ENCODE data around the gene HTR3D. TPM values are rescaled to one million over a fixed set of nuclear protein-coding genes. Genes with fewer than 3 reads are reported as not detected.

Gene HTR3D
- total RNA-seq, 1 experiment from 2014 or later: not detected

DNA sequence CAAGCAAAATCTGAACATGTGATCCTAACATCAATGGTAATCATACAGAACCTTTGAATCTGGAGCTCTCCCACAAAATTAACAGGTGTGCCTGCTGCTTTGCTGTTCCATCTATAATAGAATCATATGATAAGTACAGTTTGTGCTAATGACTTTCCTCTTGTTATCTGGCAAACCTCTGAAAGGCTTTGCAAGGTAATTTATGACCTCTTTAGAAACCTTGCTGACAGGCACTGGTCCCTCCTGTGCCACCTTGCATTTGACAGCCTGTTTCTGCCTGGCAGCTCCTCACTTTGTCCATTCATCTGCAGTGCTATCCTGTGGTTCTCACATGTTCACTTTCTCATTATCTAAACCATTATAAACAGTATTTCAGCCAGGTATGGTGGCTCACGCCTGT is 11.1 kb downstream of the HTR3D start (continued):
- TF ChIP-seq ATF3 (IDR thresholded peaks at IDR 0.05) (no peak), YY1 (IDR thresholded peaks at IDR 0.05; ENCODE audit: extremely low read depth, insufficient replicate concordance, low read depth, low read length) (no peak), CTCF (IDR thresholded peaks at IDR 0.05 in 2 of 3, conservative IDR thresholded peaks at IDR 0.05 in 1 of 3; ENCODE audit: borderline replicate concordance in 1 of 3, insufficient read depth in 1 of 3, low read depth in 2 of 3, low read length in 2 of 3) (no peak), FOSL1 (IDR thresholded peaks at IDR 0.05; ENCODE audit: low read depth) (no peak)
- TF ChIP-seq, protein P1, sequence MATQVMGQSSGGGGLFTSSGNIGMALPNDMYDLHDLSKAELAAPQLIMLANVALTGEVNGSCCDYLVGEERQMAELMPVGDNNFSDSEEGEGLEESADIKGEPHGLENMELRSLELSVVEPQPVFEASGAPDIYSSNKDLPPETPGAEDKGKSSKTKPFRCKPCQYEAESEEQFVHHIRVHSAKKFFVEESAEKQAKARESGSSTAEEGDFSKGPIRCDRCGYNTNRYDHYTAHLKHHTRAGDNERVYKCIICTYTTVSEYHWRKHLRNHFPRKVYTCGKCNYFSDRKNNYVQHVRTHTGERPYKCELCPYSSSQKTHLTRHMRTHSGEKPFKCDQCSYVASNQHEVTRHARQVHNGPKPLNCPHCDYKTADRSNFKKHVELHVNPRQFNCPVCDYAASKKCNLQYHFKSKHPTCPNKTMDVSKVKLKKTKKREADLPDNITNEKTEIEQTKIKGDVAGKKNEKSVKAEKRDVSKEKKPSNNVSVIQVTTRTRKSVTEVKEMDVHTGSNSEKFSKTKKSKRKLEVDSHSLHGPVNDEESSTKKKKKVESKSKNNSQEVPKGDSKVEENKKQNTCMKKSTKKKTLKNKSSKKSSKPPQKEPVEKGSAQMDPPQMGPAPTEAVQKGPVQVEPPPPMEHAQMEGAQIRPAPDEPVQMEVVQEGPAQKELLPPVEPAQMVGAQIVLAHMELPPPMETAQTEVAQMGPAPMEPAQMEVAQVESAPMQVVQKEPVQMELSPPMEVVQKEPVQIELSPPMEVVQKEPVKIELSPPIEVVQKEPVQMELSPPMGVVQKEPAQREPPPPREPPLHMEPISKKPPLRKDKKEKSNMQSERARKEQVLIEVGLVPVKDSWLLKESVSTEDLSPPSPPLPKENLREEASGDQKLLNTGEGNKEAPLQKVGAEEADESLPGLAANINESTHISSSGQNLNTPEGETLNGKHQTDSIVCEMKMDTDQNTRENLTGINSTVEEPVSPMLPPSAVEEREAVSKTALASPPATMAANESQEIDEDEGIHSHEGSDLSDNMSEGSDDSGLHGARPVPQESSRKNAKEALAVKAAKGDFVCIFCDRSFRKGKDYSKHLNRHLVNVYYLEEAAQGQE (IDR thresholded peaks at IDR 0.05; ENCODE audit: low read depth): no peak

- H3K9me2 ChIP-seq (ENCODE audit: insufficient read depth): no peaks in the 10 kb centered on the region
- H3K27me3 ChIP-seq (ENCODE audit: insufficient read depth, low read length): no peaks in the 10 kb centered on the region
- H3K9me3 ChIP-seq (ENCODE audit: control insufficient read depth in 1 of 2, insufficient read depth in 1 of 2, low read depth in 1 of 2, low read length in 2 of 2): no peaks in the 10 kb centered on the region
- ChIA-PET POLR2A (no interaction called here), CTCF (no interaction called here), RAD21 (ENCODE audit: low non-redundant PET in 1 of 2, low total read pairs in 2 of 2, uncharacterized antibody in 2 of 2, unreplicated experiment in 2 of 2) (no interaction called here)
- H3K79me2 ChIP-seq (ENCODE audit: insufficient read depth, low read length): no peaks in the 10 kb centered on the region
- no peaks in the 10 kb centered on the region for H3K36me3 ChIP-seq (ENCODE audit: control insufficient read depth in 1 of 2, insufficient read depth in 2 of 2, low read length in 2 of 2)
- no peaks in the 10 kb centered on the region for H3K4me1 ChIP-seq (ENCODE audit: control insufficient read depth in 1 of 2, insufficient read depth in 2 of 2, low read length in 2 of 2)
- H3K4me3 ChIP-seq (replicated peaks in 1 of 2; ENCODE audit: low read depth in 1 of 2, low read length in 2 of 2): no peak overlapping the region
- no peak overlapping the region for H3K4me2 ChIP-seq (ENCODE audit: low read length)
- no peak overlapping the region for H2AFZ ChIP-seq (ENCODE audit: low read depth, low read length, poor library complexity, severe bottlenecking)
- no peak for ATAC-seq
- H3K9ac ChIP-seq (ENCODE audit: low read length): no peak overlapping the region
- intact Hi-C loops (cut with micrococcal nuclease): no loop called here
- no peaks in the 10 kb centered on the region for H4K20me1 ChIP-seq (ENCODE audit: insufficient read depth)
- no peak overlapping the region for H3K27ac ChIP-seq (ENCODE audit: low read depth, low read length)
- no TSS peak for BruUV-seq (replicated peaks)
- DNase-seq (ENCODE audit: low read depth, low spot score): no peak
- TF ChIP-seq EZH2phosphoT487 (IDR thresholded peaks at IDR 0.05; ENCODE audit: borderline replicate concordance): no peak
- TF ChIP-seq, protein P1 (IDR thresholded peaks at IDR 0.05; ENCODE audit: low read depth): no peak
- no peak for TF ChIP-seq SRF (IDR thresholded peaks at IDR 0.05; ENCODE audit: low read depth)
- no peak for TF ChIP-seq TCF7L2 (IDR thresholded peaks at IDR 0.05; ENCODE audit: borderline replicate concordance, extremely low read depth, insufficient read depth, insufficient read length)
- TF ChIP-seq SIN3A (IDR thresholded peaks at IDR 0.05; ENCODE audit: low read depth): no peak
- no peak for TF ChIP-seq POLR2A (IDR thresholded peaks at IDR 0.05; ENCODE audit: borderline replicate concordance, extremely low read depth, insufficient read depth, insufficient read length)
- no peak for TF ChIP-seq EGR1 (IDR thresholded peaks at IDR 0.05; ENCODE audit: low read depth)
- no peak for TF ChIP-seq ELF1 (IDR thresholded peaks at IDR 0.05; ENCODE audit: borderline replicate concordance, low read depth)
- no peak for TF ChIP-seq ZNF274 (IDR thresholded peaks at IDR 0.05; ENCODE audit: low read depth, low read length)
- no peak for TF ChIP-seq ZFX (IDR thresholded peaks at IDR 0.05)
- TF ChIP-seq ATF3 (IDR thresholded peaks at IDR 0.05): no peak
- TF ChIP-seq YY1 (IDR thresholded peaks at IDR 0.05; ENCODE audit: extremely low read depth, insufficient replicate concordance, low read depth, low read length): no peak
- TF ChIP-seq, protein P2, sequence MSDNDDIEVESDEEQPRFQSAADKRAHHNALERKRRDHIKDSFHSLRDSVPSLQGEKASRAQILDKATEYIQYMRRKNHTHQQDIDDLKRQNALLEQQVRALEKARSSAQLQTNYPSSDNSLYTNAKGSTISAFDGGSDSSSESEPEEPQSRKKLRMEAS (IDR thresholded peaks at IDR 0.05): no peak
- no peak for TF ChIP-seq JUND (IDR thresholded peaks at IDR 0.05)
These were observed 14.5 kb downstream of the HTR3D start for GRCh38 chr3:184045995-184046394.

Measured in HCT116 (cell line).